Measurements from ENCODE around the gene NBPF8.
"Not testable (repeated sequence)": the region's sequence is repeated elsewhere in the genome, so short reads cannot be mapped to it uniquely, and the experiment has no call there.

The NBPF8 gene, protein sequence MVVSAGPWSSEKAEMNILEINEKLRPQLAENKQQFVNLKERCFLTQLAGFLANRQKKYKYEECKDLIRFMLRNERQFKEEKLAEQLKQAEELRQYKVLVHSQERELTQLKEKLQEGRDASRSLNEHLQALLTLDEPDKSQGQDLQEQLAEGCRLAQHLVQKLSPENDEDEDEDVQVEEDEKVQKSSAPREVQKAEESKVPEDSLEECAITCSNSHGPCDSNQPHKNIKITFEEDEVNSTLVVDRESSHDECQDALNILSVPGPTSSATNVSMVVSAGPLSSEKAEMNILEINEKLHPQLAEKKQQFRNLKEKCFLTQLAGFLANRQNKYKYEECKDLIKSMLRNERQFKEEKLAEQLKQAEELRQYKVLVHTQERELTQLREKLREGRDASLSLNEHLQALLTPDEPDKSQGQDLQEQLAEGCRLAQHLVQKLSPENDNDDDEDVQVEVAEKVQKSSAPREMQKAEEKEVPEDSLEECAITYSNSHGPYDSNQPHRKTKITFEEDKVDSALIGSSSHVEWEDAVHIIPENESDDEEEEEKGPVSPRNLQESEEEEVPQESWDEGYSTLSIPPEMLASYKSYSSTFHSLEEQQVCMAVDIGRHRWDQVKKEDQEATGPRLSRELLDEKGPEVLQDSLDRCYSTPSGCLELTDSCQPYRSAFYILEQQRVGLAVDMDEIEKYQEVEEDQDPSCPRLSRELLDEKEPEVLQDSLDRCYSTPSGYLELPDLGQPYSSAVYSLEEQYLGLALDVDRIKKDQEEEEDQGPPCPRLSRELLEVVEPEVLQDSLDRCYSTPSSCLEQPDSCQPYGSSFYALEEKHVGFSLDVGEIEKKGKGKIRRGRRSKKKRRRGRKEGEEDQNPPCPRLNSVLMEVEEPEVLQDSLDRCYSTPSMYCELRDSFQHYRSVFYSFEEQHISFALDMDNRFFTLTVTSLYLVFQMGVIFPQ

DNA sequence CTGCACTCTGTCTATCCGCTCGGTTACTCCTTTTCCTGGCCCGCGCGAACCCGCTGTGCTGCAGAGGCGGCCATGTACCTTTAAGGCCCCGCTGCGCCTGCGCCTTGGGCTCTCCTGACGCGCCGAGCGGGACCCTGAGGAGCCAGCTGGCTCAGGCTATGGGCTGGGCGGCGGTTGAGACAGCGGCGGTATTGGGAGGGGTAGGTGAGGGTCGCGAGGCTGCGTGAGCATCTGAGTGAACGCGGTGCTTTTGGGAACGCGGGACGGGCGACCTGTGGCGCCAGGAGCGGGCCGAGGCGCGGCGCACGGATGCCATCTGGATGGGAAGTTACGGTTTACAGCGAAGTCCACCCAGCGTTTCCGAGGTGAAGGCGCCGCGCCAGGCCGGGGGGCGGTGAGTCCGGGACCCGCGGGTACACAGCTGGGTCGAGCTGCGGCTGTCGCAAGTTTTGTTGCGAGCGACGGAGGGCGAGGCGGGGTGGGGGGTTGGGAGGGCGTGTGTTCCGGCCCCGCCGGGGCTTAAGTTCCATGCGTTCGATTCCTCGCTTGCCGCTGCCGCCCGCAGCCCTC is at the start of gene NBPF8:
Gene NBPF8, plus strand, starts transcription at position 125 of the 570 bp plus-strand sequence. CDS start 21,488 bp downstream, outside the sequence.
- ATAC-seq (replicated peaks) = peak; percentile 98 to 99
- not testable (repeated sequence) for H3K27me3 Mint-ChIP-seq, H3K36me3 Mint-ChIP-seq, H3K4me1 Mint-ChIP-seq, H3K9me3 Mint-ChIP-seq
- peak; percentile 63 for DNase-seq
- Mint-ChIP-seq H3K27ac (peak within 1 kb of the TSS; percentile 78), H3K4me3 (peak within 1 kb of the TSS; percentile 86 to 91)

DNA sequence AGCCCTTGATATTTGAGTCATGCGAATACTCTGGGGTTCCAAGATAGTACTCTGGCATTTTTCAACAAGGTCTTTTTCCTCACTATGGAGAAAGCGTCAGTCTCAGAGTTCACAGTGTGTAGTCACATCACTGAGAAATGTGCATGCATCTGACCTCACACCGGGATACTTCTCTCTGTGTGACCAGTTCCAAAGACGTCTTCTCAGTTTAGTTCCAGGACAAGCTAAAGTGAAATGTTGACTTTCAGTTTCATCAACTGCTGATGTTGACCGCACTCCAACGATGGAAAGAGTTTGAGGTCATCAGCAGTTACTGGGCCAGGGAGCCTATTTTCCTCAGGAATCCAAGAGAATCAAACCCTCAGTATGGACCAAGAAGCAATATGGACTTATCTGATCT is 47.1 kb upstream of the NBPF8 start:
- not testable (repeated sequence) for ATAC-seq (replicated peaks); H3K27me3 Mint-ChIP-seq; H3K4me3 Mint-ChIP-seq; H3K4me1 Mint-ChIP-seq; H3K36me3 Mint-ChIP-seq; H3K9me3 Mint-ChIP-seq; H3K27ac Mint-ChIP-seq; DNase-seq

DNA sequence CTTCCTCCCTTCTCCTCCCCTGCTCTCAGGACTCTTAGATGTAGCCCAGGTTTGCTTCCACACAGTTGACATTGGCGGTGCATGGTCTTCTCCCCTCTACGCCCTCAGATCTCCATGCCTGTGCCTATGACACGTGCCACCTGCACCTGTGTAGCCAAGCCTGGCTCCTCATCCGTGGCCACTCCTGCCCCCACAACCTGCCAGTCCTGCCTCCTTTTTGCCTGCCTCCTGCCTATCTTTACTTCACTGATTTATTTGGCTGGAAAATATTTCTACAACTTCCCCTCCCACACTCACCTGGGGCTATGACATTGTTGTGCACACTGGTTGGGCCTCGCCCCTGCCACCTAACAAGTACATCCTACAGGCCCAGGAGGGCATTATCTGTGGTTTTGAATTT is 28.2 kb upstream of the NBPF8 start:
- H3K27ac Mint-ChIP-seq; ATAC-seq (replicated peaks); DNase-seq; H3K4me1 Mint-ChIP-seq; H3K9me3 Mint-ChIP-seq; H3K36me3 Mint-ChIP-seq; H3K27me3 Mint-ChIP-seq; H3K4me3 Mint-ChIP-seq: not testable (repeated sequence)

DNA sequence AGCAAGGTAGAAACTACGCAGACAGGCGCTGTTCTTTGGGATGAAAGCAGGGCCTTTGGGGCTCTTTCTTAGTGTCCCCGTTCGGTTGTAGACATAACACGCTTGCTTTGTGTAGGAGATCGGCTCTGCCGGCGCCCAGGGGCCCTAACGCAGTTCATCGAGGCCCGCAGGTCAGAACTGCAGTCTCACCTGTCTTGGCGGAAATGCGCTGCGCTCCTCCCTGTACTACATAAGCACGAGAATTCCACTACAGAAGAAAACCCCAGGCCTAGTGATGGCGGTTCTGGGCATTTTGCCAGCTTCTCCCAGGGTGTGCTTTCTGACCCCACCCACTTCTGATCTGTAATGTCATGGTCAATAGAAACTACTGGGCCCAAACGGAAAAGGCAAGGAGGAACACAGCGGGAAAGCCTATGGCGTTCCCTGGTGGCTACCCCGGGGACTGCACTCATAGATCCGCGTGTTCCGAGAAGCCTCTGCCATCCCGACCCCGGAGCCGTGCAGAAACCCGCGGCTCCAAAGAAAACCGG is 26.2 kb upstream of the NBPF8 start:
- H3K27ac Mint-ChIP-seq; H3K4me3 Mint-ChIP-seq; H3K27me3 Mint-ChIP-seq; H3K9me3 Mint-ChIP-seq; H3K4me1 Mint-ChIP-seq; ATAC-seq (replicated peaks); H3K36me3 Mint-ChIP-seq: not testable (repeated sequence)
- DNase-seq = peak; percentile 15

DNA sequence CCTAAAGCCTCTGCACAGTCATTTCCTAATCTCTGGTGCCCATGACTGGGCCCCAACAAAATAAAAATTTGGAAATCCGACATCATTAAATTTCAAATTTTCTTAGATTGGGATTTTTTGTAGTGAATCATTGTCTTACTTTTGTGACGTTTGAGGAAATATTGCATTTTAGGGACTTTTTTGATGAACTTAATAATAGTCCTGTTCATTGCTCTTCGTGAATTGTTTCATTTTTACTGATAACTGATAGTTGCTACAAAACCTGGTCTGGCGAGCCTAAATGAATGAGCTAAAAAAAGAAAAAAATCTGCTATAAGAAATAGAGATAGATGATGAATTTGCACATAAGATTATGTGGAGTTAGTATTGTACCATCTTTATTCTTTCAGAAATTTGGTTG is 23.5 kb upstream of the NBPF8 start:
- not testable (repeated sequence) for H3K4me3 Mint-ChIP-seq; H3K9me3 Mint-ChIP-seq; ATAC-seq (replicated peaks); H3K27ac Mint-ChIP-seq; H3K4me1 Mint-ChIP-seq; H3K27me3 Mint-ChIP-seq; DNase-seq; H3K36me3 Mint-ChIP-seq

DNA sequence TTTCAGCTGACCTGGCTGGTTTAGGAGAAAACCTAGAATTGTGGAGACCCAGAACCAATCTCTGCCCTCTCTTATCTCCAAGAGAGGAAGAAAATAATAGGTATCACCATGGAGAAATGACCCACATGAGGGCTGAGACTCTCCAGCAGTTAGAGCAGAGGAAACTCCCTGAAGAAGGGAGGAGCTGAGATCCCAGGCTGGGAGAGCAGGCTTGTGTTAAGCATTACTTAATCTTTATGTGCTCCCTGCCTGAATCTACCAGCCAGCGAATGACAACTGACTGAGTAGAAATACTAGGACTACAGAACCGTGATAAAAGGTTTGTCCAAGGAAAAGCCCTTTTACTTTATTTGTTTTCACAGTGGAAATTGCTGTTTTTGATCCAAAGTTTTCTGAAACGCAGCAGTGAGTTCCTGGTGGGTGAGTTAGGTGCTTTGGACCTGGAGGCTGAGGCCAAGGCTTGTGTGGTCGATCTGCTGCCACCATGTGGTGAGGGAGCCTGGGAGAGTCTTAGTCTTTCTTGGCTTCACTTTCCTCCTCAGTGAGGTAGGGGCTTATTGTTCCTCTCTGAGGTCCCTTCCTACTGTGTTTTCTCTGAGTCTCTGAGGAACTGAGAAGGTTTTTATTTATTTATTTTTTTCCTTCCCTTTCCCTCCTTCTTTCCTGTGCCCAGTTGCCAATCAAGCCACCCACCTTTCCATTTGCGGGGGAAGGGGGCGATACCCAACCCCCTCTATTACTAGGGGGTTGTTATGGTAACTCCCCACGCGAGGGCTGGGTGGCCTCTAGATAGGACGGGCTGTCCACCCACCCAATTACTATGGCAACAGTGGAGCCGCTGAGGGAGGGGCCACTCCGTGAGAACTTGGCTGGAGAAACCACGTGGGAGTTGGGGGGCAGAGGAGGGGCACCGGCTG is 21.3 kb upstream of the NBPF8 start:
- not testable (repeated sequence) for ATAC-seq (replicated peaks); H3K4me1 Mint-ChIP-seq; H3K27ac Mint-ChIP-seq; H3K36me3 Mint-ChIP-seq; H3K4me3 Mint-ChIP-seq; DNase-seq; H3K9me3 Mint-ChIP-seq; H3K27me3 Mint-ChIP-seq

DNA sequence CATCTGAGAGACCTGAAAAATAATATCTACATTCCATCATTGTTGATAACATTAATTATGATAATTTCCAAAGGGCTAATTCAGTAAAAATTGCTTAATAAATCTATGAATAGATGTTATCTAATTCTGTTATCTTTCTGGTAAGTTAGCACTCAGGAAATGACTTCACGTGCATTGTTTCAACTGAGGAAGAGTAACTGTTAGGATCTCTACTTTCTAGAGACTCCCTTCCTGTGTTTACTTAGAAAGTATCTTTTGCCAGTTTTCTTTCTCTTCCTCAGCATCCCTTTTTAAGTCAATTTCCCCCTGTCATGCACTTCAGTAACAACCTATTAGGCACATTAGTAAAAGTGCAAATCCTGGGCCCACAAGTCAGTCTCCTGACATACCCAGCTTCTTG is 9.5 kb upstream of the NBPF8 start:
- DNase-seq; H3K9me3 Mint-ChIP-seq; ATAC-seq (replicated peaks); H3K4me3 Mint-ChIP-seq; H3K27me3 Mint-ChIP-seq; H3K4me1 Mint-ChIP-seq; H3K36me3 Mint-ChIP-seq; H3K27ac Mint-ChIP-seq: not testable (repeated sequence)

DNA sequence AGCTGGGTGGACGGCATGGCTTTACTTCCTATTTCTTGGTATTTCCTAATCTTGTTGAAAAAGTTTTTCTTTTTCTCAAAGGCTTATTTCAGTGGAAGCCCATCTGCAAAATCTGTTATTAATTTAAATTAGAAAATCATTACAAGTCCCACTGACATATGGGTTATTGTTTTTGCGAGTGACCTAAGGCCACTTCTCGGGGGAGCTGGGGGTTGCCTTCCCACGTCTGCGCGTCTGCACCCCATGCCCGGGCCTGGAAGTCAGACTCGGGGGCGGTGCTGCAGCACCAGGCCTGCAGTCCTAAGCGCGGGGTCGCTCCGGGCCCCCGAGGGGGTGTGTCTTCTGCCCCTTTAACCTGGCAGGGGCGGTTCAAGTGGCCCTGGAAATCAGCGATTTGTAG is 384 bp upstream of the NBPF8 start:
- H3K9me3 Mint-ChIP-seq, H3K27me3 Mint-ChIP-seq, H3K36me3 Mint-ChIP-seq, H3K27ac Mint-ChIP-seq, H3K4me1 Mint-ChIP-seq, H3K4me3 Mint-ChIP-seq, DNase-seq: not testable (repeated sequence)
- peak; percentile 22 to 24 for ATAC-seq (replicated peaks)

DNA sequence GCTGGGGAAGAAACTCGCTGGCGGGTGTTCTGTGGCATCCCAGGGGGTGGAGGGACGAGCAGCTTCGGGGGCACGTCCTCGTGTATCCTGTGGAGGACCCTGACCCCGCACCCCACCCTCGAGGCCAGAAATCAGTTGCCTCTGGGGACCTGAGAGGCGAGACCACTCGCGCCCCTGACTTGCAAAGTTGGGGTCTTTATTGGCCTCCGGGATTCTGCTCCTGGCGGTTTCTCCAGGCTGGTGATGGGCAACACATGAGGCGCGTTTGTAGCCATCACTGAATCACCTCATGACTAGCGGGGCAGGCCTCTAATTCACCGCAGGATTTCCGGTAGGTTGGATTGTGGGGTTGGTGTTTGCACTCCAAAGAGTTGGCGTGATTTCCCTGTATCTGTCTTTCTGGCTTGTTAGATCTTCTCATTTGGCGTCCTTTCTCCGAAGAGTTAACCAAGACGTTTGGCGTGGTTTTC is 692 bp downstream of the NBPF8 start:
- not testable (repeated sequence) for H3K27me3 Mint-ChIP-seq, H3K9me3 Mint-ChIP-seq, H3K4me1 Mint-ChIP-seq, H3K36me3 Mint-ChIP-seq
- Mint-ChIP-seq H3K27ac (peak overlapping the region; percentile 78), H3K4me3 (peak overlapping the region; percentile 83 to 91)
- DNase-seq = peak; percentile 27
- ATAC-seq (replicated peaks) = peak; percentile 46 to 69

DNA sequence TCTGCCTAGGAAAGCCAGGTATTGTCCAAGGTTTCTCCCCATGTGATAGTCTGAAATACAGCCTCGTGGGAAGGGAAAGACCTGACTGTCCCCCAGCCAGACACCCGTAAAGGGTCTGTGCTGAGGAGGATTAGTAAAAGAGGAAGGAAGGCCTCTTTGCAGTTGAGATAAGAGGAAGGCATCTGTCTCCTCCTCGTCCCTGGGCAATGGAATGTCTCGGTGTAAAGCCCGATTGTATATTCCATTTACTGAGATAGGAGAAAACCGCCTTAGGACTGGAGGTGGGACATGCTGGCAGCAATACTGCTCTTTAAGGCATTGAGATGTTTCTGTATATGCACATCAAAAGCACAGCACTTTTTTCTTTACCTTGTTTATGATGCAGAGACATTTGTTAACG is 10.2 kb downstream of the NBPF8 start:
- H3K36me3 Mint-ChIP-seq; H3K27me3 Mint-ChIP-seq; H3K27ac Mint-ChIP-seq; H3K4me1 Mint-ChIP-seq; H3K4me3 Mint-ChIP-seq; H3K9me3 Mint-ChIP-seq; DNase-seq; ATAC-seq (replicated peaks): not testable (repeated sequence)

DNA sequence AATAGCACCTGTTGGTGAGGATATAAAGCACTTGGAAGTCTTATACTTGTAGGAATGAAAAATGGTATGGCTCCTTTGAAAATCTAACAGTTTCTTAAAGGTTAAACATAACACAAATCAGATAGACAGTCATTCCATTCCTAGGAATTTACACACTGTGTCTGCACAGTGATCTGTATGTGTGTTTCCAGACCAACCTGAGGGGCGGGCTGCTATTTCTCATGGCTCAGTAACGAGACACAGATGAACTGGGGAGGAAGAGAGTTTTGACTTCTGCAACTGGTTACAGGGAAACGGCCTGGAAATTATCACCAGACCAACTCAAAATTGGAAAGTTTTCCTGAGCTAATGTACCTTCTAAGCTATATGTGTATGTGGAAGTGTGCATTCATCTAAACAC is 16.8 kb downstream of the NBPF8 start:
- ATAC-seq (replicated peaks); H3K27me3 Mint-ChIP-seq; H3K4me3 Mint-ChIP-seq; H3K36me3 Mint-ChIP-seq; H3K9me3 Mint-ChIP-seq; H3K4me1 Mint-ChIP-seq; DNase-seq; H3K27ac Mint-ChIP-seq: not testable (repeated sequence)

DNA sequence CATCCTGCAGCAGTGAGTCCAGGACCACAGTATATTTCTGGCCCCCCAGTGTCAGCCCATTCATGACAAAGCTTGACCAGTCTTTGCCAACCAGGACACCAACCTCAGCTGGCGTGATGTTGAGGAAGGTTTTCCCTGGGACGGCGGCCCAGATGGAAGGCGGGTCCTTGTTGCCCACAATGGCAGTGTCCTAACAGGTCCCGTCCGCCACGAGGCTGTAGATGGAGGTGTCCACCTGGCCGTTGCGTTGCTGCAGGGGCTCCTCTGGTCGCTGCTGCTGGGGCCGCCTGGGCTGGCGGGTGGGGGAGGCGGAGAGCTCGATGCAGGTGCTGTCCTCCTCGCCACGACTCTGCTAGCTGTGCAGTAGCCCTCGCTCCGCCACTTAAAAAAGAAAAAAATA is 19.0 kb downstream of the NBPF8 start:
- not testable (repeated sequence) for H3K4me3 Mint-ChIP-seq; H3K36me3 Mint-ChIP-seq; H3K9me3 Mint-ChIP-seq; H3K27ac Mint-ChIP-seq; DNase-seq; H3K27me3 Mint-ChIP-seq; ATAC-seq (replicated peaks); H3K4me1 Mint-ChIP-seq

DNA sequence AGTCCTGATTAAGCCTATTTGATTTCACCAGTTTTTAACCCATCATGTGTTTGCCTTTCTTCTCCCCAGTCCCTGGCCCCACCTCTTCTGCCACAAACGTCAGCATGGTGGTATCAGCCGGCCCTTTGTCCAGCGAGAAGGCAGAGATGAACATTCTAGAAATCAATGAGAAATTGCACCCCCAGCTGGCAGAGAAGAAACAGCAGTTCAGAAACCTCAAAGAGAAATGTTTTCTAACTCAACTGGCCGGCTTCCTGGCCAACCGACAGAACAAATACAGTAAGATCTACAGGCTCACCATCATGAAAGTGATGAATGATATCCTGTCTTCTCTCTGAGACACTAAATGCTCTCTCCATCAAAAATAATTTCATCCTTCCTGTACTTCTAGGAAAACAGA is 34.3 kb downstream of the NBPF8 start:
- H3K4me1 Mint-ChIP-seq; H3K27ac Mint-ChIP-seq; H3K4me3 Mint-ChIP-seq; H3K27me3 Mint-ChIP-seq; DNase-seq; H3K36me3 Mint-ChIP-seq; H3K9me3 Mint-ChIP-seq; ATAC-seq (replicated peaks): not testable (repeated sequence)

All from stimulated activated naive B cell treated with anti-CD40 and anti-IgM and Interleukin-4, amounts not matched to agents 10 μg/mL and 1 μg/mL and 100 μg/mL, for 72 hours (primary cell).